ENCODE measurements around the gene AGMO.

DNA sequence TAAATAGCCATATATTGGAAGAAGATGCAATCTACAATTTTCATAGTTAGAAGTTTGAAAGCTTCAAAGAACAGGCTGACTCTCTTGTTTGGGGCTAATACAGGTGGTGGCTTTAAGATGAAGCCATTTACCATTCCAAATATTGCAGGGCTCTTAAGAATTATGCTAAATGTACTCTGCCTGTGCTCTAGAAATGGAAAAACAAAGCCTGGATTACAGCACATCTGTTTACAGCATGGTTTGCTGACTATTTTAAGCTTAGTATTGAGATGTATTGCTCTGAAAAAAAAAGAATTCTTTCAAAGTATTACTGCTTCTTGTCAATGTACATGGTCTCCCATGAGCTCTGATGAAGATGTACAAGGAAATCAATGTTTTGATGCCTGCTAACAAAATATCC is 34.2 kb downstream of the AGMO start:
- no peak for TF ChIP-seq POLR2A (IDR thresholded peaks at IDR 0.05; ENCODE audit: low read depth, low read length)
- TF ChIP-seq POLR2AphosphoS5 (IDR thresholded peaks at IDR 0.05; ENCODE audit: low read depth, low read length): no peak
- no peak for TF ChIP-seq TAF1 (IDR thresholded peaks at IDR 0.05; ENCODE audit: borderline replicate concordance, low read depth, low read length)
